HUES6 (cell line): Measurements from ENCODE around the gene PRR15.
"Not testable (repeated sequence)": the region's sequence is repeated elsewhere in the genome, so short reads cannot be mapped to it uniquely, and the experiment has no call there.

Experiments
- H3K27ac ChIP-seq: 2 replicates; pipeline ENCODE4 v1.7.0; 2013; ENCODE audit warnings: low read depth, mild to moderate bottlenecking, low read length, inconsistent platforms
- H3K27me3 ChIP-seq: 2 replicates; pipeline ENCODE4 v1.6.1; 2013; ENCODE audit warnings: low read length; ENCODE audit not compliant: control insufficient read depth, insufficient read depth
- H3K36me3 ChIP-seq: 2 replicates; pipeline ENCODE4 v1.6.1; 2013; ENCODE audit warnings: low read length; ENCODE audit not compliant: control insufficient read depth, insufficient read depth
- H3K4me1 ChIP-seq: 2 replicates; pipeline ENCODE4 v1.6.1; 2013; ENCODE audit warnings: low read length; ENCODE audit not compliant: control insufficient read depth, insufficient read depth
- H3K4me3 ChIP-seq: 2 replicates; pipeline ENCODE4 v1.5.1; 2013; ENCODE audit warnings: low read depth, low read length
- H3K9ac ChIP-seq: one replicate; pipeline ENCODE4 v1.6.1; 2013; ENCODE audit warnings: mild to moderate bottlenecking, low read length
- H3K9me3 ChIP-seq: 2 replicates; pipeline ENCODE4 v1.6.1; 2013; ENCODE audit warnings: low read depth, low read length; ENCODE audit not compliant: control insufficient read depth, insufficient read depth

The PRR15 gene, protein sequence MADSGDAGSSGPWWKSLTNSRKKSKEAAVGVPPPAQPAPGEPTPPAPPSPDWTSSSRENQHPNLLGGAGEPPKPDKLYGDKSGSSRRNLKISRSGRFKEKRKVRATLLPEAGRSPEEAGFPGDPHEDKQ

DNA sequence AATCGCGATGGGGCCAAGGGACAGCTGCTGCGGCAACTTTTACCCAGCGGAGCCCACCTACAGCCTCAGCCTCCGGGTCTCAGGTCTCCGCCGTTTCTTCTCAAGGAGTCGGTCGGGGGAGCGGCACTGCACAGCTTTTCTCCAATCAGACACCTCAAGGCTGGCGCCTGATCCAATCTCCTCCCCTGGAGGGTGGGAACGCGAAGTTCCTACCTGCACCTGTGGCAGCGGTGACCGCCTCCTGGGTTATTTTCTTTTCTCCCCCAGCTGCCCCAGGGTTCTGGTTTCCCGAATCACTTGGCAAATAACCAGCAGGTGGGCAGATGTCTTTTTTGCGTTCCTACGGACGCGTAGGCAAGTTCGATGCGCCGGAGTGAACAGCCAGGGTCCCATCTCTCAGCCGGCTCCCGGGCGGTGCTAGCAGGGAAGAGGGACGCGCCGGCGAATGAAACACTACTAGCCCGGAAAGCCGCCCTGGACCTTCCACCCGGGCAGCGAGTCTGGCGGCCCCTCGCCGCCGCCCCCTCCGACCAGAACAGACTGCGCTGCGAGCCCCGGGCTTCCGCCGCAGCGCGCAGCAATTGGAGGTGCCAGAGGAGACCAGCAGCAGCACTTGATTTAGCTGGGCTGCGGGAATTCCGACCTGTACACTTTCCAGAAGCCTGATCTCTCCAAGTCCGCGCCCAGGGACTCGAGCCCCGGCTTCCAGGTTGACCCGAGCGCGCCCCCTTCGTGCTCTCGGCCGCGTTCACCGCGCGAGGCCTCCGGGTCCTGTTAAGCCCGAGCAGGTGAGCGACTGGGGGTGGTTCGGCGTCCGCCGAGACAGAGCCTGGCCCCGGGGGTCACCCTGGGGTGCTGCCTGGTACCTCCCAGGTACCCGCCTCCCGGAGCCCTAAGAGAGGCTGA is at the start of gene PRR15:
PRR15 (plus strand) TSS at position 246 of the 906 bp plus-strand sequence. CDS start 2,495 bp downstream, outside the sequence.
- H3K27ac ChIP-seq: no peak within 1 kb of the TSS
- no peaks in the 10 kb centered on the region for H3K36me3 ChIP-seq
- H3K9ac ChIP-seq: peak within 1 kb of the TSS; percentile 49
- H3K9me3 ChIP-seq: no peaks in the 10 kb centered on the region
- peaks cover 50% of the 10 kb centered on the region for H3K27me3 ChIP-seq
- H3K4me1 ChIP-seq: peaks cover 11% of the 10 kb centered on the region
- peak within 1 kb of the TSS; percentile 84 for H3K4me3 ChIP-seq

DNA sequence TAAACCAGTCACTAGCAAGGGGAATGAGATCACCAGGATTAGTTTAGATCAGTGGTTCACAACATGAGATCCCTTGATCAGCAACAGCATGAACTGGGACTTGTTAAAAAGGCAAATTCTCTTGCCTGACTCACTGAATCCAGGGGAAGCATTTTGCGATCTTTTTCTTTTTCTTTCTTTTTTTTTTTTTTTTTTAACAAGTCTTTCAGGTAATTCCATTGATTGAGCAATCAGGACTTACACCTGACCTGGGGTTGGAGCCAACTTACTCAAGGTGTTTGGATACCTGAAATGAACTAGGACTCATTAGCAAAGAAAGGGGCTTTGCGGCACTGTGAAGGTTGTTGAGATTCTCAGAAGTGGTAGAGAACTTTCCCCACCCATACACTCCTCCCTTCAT is 47.1 kb upstream of the PRR15 start:
- Histone ChIP-seq H3K27me3 (no peaks in the 10 kb centered on the region), H3K9ac (no peak overlapping the region), H3K36me3 (no peaks in the 10 kb centered on the region), H3K9me3 (no peaks in the 10 kb centered on the region), H3K4me1 (no peaks in the 10 kb centered on the region), H3K27ac (no peak overlapping the region), H3K4me3 (no peak overlapping the region)

DNA sequence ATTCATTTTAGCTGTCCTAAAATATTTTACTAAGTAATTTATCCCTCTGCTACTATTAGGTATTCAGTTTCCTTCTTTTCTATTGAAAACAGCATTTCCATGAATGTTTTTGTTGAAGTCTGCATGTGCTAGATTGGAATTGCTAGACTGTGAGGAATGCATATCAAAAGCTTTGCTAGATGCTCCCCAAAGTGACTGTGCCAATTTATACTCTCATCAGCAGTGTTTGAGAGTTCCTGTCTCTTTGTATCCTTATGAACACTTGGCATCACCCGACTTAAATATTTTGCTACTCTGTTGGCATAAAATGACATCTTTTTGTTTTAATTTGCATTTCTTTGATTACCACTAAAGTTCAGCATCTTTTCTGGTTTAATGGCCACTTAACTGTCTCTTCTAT is 45.0 kb upstream of the PRR15 start:
- Histone ChIP-seq H3K27ac (no peak overlapping the region), H3K9me3 (no peaks in the 10 kb centered on the region), H3K4me1 (no peaks in the 10 kb centered on the region), H3K27me3 (no peaks in the 10 kb centered on the region), H3K4me3 (no peak overlapping the region), H3K9ac (no peak overlapping the region), H3K36me3 (no peaks in the 10 kb centered on the region)

DNA sequence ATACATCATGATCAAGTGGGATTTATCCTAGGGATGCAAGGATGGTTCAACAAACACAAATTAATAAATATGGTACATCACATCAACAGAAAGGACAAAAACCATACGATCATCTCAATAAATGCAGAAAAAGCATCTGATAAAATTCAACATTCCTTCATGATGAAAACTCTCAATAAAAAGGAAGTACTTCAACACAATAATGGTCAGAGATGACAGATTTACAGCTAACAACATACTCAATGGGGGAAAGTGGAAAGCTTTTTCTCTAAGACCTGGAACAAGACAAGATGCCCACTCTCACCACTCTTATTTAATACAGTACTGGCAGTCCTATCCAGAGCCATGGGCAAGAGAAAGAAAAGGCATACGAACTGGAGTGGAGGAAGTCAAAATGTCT is 39.9 kb upstream of the PRR15 start:
- Histone ChIP-seq H3K9me3 (no peaks in the 10 kb centered on the region), H3K27me3 (no peaks in the 10 kb centered on the region), H3K36me3 (no peaks in the 10 kb centered on the region), H3K27ac (no peak overlapping the region), H3K9ac (no peak overlapping the region), H3K4me1 (peaks cover 8% of the 10 kb centered on the region), H3K4me3 (no peak overlapping the region)

DNA sequence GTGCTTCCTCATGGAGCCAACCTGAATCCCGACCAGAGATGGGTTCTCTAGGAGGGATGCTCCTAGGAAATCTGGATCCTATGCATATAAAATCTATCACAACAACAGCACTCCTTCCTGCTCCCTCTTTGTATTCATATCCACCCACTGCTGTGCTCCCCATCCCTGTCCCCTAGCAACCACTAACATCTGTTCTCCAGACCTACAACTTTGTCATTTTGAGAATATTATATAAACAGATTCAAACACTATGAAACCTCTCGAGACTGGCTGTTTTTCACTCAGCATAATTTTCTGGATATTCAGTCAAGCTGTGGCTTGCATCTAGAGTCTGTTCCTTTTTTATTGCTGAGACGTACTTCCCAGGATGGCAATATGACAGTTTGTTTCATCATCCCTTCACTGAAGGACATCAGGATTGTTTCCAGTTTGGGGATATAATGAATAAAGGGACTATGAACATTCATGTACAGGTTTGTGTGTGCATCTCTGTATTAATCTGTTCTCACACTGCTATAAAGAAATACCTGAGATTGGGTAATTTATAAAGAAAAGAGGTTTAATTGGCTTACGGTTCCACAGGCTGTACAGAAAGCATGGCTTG is 36.0 kb upstream of the PRR15 start:
- Histone ChIP-seq H3K36me3 (no peaks in the 10 kb centered on the region), H3K4me1 (peaks cover 10% of the 10 kb centered on the region), H3K4me3 (no peak overlapping the region), H3K27me3 (no peaks in the 10 kb centered on the region), H3K9ac (no peak overlapping the region), H3K9me3 (no peaks in the 10 kb centered on the region), H3K27ac (0 out of 2 replicates have a peak overlapping the region, but pooled peaks have one; percentile 14)

DNA sequence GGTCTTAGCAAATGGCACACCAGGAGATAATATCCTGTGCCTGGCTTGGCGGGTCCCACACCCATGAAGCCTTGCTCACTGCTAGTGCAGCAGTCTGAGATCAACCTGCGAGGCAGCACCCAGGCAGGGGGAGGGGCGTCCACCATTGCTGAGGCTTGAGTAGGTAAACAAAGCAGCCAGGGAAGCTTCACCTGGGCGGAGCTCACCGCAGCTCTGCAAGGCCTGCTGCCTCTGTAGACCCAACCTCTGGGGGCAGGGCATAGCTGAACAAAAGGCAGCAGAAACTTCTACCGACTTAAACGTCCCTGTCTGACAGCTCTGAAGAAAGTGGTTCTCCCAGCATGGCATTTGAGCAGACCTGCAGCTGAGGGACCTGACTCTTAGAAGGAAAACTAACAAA is 35.1 kb upstream of the PRR15 start:
- H3K9ac ChIP-seq, H3K36me3 ChIP-seq, H3K9me3 ChIP-seq, H3K4me3 ChIP-seq, H3K27me3 ChIP-seq: not testable (repeated sequence)
- Histone ChIP-seq H3K4me1 (peaks cover 10% of the 10 kb centered on the region), H3K27ac (0 out of 2 replicates have a peak overlapping the region, but pooled peaks have one; percentile 14)

DNA sequence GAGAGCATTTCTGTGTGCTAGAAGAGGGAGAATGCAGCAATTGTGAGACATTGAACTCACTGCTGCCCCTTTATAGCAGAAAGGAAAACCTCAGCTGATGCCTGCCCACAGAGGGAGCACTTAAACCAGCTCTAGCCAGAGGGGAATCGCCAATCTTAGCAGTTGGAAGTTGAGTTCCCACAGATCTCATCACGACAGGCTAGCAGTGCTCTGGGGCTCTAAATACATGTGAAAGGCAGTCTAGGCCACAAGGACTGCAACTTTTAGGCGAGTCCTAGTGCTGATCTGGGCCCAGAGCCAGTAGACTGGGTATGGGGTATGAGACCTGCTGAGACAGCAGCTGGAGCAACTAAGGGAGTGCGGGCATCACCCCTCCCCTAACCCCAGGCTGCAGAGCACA is 25.2 kb upstream of the PRR15 start:
- no peaks in the 10 kb centered on the region for H3K36me3 ChIP-seq
- H3K9me3 ChIP-seq: no peaks in the 10 kb centered on the region
- H3K4me3 ChIP-seq: no peak overlapping the region
- no peak overlapping the region for H3K27ac ChIP-seq
- peaks cover 9% of the 10 kb centered on the region; the same call in 1 of the 2 replicates for H3K4me1 ChIP-seq
- no peaks in the 10 kb centered on the region for H3K27me3 ChIP-seq
- no peak overlapping the region for H3K9ac ChIP-seq

DNA sequence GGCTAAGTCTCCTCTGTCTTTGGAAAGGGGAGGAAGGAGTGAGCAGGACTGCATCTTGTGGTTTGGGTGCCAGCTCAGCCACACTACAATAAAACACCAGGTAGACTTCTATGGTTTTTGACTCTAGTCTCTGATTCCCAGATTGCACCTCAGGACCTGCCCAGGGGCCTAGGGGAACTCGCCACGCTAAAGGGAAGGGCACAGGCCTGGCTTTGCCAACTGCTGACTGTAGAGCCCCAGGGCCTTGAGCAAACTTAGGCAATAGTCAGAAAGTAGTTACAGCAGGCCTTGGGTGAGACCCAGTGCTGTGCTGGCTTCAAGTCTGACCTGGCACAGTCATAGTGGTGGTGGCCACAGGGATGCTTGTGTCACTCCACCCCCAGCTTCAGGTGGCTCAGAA is 24.2 kb upstream of the PRR15 start:
- peaks cover 1% of the 10 kb centered on the region; the same call in 1 of the 2 replicates for H3K9me3 ChIP-seq
- no peak overlapping the region for H3K27ac ChIP-seq
- H3K9ac ChIP-seq: no peak overlapping the region
- H3K4me3 ChIP-seq: no peak overlapping the region
- peaks cover 9% of the 10 kb centered on the region; the same call in 1 of the 2 replicates for H3K4me1 ChIP-seq
- no peaks in the 10 kb centered on the region for H3K36me3 ChIP-seq
- H3K27me3 ChIP-seq: no peaks in the 10 kb centered on the region

DNA sequence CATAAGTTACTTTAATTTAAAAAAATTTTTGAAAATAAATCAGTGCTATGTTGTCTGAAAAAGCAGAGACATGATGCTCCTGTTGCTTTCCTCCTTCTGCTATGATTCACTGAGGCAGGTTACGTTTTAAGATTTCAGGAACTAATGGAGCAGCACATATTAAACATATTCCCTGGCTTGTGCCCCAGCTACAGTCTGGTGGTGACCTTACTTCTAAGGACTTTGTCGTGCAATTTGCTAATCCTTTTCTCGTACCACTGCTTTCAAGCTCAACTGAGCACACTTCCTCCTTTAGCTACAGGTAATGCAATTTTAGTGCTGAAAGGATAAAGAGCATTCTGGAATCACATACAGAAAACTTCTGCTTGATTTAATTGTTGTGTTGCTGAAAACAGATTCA is 16.2 kb upstream of the PRR15 start:
- Histone ChIP-seq H3K27me3 (no peaks in the 10 kb centered on the region), H3K4me1 (no peaks in the 10 kb centered on the region), H3K36me3 (no peaks in the 10 kb centered on the region), H3K4me3 (no peak overlapping the region), H3K9ac (no peak overlapping the region), H3K9me3 (peaks cover 3% of the 10 kb centered on the region; the same call in 1 of the 2 replicates), H3K27ac (no peak overlapping the region)

DNA sequence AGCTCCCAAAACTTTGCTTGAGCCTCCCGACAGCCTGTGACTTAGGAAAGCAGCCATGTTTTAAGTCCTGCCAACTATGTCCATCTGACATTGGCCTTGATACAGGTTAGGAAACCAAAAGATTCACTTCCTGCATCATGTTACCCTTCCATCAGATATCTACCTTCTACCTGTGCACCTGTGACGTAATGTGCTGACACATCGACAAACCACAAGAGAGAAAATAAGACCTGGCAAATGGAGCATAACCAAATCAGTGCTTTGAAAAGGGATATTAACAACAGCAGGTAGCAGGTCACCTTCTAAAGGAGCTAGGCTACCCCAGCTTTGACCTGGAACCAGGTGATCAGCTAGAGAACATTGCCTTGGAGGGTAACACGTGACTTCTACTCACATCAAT is 14.8 kb upstream of the PRR15 start:
- Histone ChIP-seq H3K36me3 (no peaks in the 10 kb centered on the region), H3K4me3 (no peak overlapping the region), H3K9ac (no peak overlapping the region), H3K27ac (no peak overlapping the region), H3K4me1 (no peaks in the 10 kb centered on the region), H3K9me3 (peaks cover 3% of the 10 kb centered on the region; the same call in 1 of the 2 replicates), H3K27me3 (no peaks in the 10 kb centered on the region)

DNA sequence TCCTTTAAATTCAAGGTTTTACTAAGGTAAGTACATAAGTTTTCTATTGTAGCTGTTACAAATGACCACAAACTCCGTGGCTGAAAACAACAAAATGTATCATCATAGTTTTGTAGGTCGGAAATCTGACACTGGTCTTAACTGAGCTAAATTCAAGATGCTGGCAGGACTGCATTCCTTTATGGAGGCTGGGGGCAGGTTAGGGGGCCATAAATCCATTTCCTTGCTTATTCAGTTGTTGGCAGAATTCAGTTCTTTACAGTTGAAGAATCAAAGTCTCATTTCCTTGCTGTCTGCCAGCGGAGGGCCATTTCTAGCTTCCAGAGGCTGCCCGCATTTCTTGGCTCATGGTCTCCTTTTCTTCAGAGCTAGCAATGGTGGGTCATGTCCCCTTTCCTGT is 11.2 kb upstream of the PRR15 start:
- no peaks in the 10 kb centered on the region for H3K27me3 ChIP-seq
- H3K9me3 ChIP-seq: no peaks in the 10 kb centered on the region
- H3K27ac ChIP-seq: no peak overlapping the region
- no peak overlapping the region for H3K4me3 ChIP-seq
- H3K9ac ChIP-seq: no peak overlapping the region
- H3K4me1 ChIP-seq: peaks cover 4% of the 10 kb centered on the region
- no peaks in the 10 kb centered on the region for H3K36me3 ChIP-seq
